Activated CD8-positive, alpha-beta T cell treated with anti-CD3 and anti-CD28 coated beads for 36 hours (primary cell): ENCODE results near the gene THOC6. TPM values are rescaled to one million over a fixed set of nuclear protein-coding genes. Genes with fewer than 3 reads are reported as not detected.

Experiments
- ATAC-seq: fragments of 200-7000 bp; cut with Tn5 transposase; one replicate; pipeline ENCODE4 v1.10.0; 2021; ENCODE audit warnings: mild to moderate bottlenecking, moderate library complexity
- CTCF ChIA-PET: fragments of 350-600 bp; sonication (Branson Sonifier 250); formaldehyde crosslinking; loops from one replicate; lab custom pipeline; 2021; ENCODE audit warnings: antibody characterized with exemption; lab: Charles Lee
- POLR2A ChIA-PET: fragments of 350-600 bp; sonication (Branson Sonifier 250); formaldehyde crosslinking; loops from one replicate; lab custom pipeline; 2021; ENCODE audit warnings: antibody characterized with exemption; lab: Charles Lee
- DNase-seq: peaks from one replicate; pipeline ENCODE4 v3.0.0-alpha.2; 2020
- H3K27ac Mint-ChIP-seq: one replicate; pipeline ENCODE4 v1.8.0; 2021; ENCODE audit warnings: mild to moderate bottlenecking, mixed read lengths
- H3K27me3 Mint-ChIP-seq: one replicate; pipeline ENCODE4 v1.8.0; 2021; ENCODE audit warnings: mixed read lengths
- H3K36me3 Mint-ChIP-seq: one replicate; pipeline ENCODE4 v1.8.0; 2021; ENCODE audit warnings: low read depth, mixed read lengths
- H3K4me1 Mint-ChIP-seq: one replicate; pipeline ENCODE4 v1.8.0; 2021; ENCODE audit warnings: low read depth, mixed read lengths
- H3K4me3 Mint-ChIP-seq: one replicate; pipeline ENCODE4 v1.8.0; 2021; ENCODE audit warnings: mild to moderate bottlenecking, moderate library complexity, mixed read lengths
- H3K9me3 Mint-ChIP-seq: one replicate; pipeline ENCODE4 v1.8.0; 2021; ENCODE audit warnings: mixed read lengths
- intact Hi-C: fragments of 100-400 bp; cut with micrococcal nuclease; formaldehyde crosslinking; loops from one replicate; pipeline ENCODE4 v1.10.0; 2022
- total RNA-seq, 2 experiments: library from RNA; stranded (reverse); gene quantifications; one replicate each; pipeline ENCODE4 v1.2.3, GENCODE V29; 2021
- TF ChIP-seq, protein P1 (sequence below): fragments of 200-600 bp; IDR thresholded peaks from one replicate; pipeline ENCODE4 v1.8.0; 2022; ENCODE audit warnings: antibody characterized with exemption, mild to moderate bottlenecking

Gene THOC6
- total RNA-seq, 2 experiments from 2014 or later = 55.4 to 56.6 TPM

GRCh38 chr16:3009568-3010390 is 14.1 kb upstream of the THOC6 start:
- Mint-ChIP-seq H3K9me3 (no peaks in the 10 kb centered on the region), H3K27me3 (peaks cover 13% of the 10 kb centered on the region), H3K4me1 (peaks cover 21% of the 10 kb centered on the region), H3K36me3 (no peaks in the 10 kb centered on the region), H3K4me3 (no peak overlapping the region), H3K27ac (no peak overlapping the region)
- ChIA-PET CTCF (interaction anchor here (0.8 to 2.1 kb wide), 5 partner anchors 9 to 83 kb away, joined by 3 to 12 read pairs (median 8); partner anchors contain the start of gene TNFRSF12A), POLR2A (no interaction called here)
- TF ChIP-seq, protein P1, sequence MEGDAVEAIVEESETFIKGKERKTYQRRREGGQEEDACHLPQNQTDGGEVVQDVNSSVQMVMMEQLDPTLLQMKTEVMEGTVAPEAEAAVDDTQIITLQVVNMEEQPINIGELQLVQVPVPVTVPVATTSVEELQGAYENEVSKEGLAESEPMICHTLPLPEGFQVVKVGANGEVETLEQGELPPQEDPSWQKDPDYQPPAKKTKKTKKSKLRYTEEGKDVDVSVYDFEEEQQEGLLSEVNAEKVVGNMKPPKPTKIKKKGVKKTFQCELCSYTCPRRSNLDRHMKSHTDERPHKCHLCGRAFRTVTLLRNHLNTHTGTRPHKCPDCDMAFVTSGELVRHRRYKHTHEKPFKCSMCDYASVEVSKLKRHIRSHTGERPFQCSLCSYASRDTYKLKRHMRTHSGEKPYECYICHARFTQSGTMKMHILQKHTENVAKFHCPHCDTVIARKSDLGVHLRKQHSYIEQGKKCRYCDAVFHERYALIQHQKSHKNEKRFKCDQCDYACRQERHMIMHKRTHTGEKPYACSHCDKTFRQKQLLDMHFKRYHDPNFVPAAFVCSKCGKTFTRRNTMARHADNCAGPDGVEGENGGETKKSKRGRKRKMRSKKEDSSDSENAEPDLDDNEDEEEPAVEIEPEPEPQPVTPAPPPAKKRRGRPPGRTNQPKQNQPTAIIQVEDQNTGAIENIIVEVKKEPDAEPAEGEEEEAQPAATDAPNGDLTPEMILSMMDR = no peak
- no peak for DNase-seq
- ATAC-seq = no peak
- intact Hi-C loops = no loop called here

DNA sequence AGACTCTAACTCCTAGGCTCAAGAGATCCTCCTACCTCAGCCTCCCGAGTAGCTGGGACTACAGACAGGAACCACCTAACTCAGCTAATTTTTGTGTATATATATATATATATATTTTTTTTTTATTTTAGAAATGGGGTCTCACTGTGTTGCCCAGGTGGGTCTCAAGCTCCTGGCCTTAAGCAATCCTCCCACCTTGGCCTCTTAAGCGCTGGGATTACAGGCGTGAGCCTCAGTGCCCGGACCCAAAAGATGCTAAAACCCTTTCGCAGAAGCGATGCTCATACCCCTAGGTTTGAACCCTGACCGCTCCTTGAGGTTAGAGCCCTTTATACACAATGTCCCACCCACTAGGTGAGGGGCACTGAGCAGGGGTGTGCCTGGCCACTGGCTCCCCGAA is 13.3 kb upstream of the THOC6 start:
- no peaks in the 10 kb centered on the region for H3K9me3 Mint-ChIP-seq
- H3K27me3 Mint-ChIP-seq = peaks cover 10% of the 10 kb centered on the region
- DNase-seq (no peak), ATAC-seq (no peak)
- H3K27ac Mint-ChIP-seq = no peak overlapping the region
- no peaks in the 10 kb centered on the region for H3K36me3 Mint-ChIP-seq
- TF ChIP-seq, protein P1 = no peak
- ChIA-PET CTCF (interaction anchor here (1.6 to 2.1 kb wide), 4 partner anchors 10 to 83 kb away, joined by 4 to 12 read pairs (median 9); partner anchors contain the start of gene TNFRSF12A), POLR2A (no interaction called here)
- no peak overlapping the region for H3K4me3 Mint-ChIP-seq
- peaks cover 21% of the 10 kb centered on the region for H3K4me1 Mint-ChIP-seq
- intact Hi-C loops = no loop called here

DNA sequence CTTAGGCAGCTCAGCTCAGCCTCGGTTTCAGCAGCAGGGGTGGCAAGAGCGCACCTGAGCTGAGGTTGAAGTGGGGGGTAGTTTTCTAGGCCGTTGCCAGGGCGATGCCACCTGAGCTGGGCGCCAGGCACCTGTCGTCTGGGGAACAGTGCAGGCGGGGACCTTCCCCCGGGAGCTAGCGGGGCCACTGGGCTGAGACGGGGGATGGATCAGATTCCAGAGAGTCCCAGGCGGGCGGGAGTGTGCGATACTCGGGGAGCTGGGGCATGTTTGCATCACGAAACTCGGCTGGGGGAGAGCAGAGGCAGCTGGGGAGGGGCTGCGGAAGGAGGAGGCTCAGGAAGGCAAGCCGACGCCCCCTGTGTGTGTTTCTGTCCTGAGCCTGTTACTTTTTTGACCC is 11.6 kb upstream of the THOC6 start:
- intact Hi-C loops = no loop called here
- Mint-ChIP-seq H3K27me3 (peaks cover 11% of the 10 kb centered on the region), H3K9me3 (no peaks in the 10 kb centered on the region), H3K4me1 (peaks cover 17% of the 10 kb centered on the region), H3K4me3 (no peak overlapping the region), H3K36me3 (no peaks in the 10 kb centered on the region), H3K27ac (no peak overlapping the region)
- ATAC-seq (no peak), DNase-seq (no peak)
- ChIA-PET CTCF (interaction anchor here (0.8 to 1.0 kb wide), 2 partner anchors 17 to 19 kb away, joined by 3 to 6 read pairs; no protein-coding TSS in a partner anchor), POLR2A (interaction anchor here (0.9 kb wide), 1 partner anchor 18 kb away, joined by 3 read pairs; no protein-coding TSS in a partner anchor)
- TF ChIP-seq, protein P1 = no peak

DNA sequence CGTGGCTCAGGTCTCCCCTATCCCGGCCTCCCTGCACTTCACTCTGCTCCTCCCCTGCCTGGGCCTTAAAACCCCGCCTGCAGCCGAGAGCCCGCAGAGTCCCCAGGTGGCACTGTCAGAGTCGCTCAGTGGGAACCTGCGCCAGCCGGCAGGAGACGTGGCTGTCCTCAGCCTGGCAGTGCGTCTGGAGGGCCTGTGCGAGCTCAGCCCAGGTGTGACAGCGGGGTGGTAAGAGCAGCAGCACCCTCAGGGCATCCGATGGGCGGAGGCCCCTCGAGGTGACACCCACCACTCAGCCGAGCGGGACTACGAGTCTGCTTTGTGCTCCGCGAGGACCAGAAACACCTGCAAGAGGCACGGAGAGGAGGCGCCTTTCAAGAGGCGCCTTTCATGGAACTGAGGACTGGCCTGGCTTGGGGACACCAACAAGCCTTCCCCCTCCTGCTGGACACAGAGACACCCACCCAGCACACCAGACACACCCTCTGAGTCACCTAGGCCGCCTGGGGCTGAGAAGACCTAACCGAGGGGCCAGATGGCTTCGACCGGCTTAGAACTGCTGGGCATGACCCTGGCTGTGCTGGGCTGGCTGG is 10.9 kb upstream of the THOC6 start, which contains the start of gene CLDN9:
Gene CLDN9, plus strand, starts transcription at position 96 of the 593 bp plus-strand sequence. Its CDS starts 440 bp downstream, at position 536.
- POLR2A ChIA-PET = no interaction called here
- H3K27me3 Mint-ChIP-seq = peaks cover 11% of the 10 kb centered on the region
- H3K4me3 Mint-ChIP-seq = no peak within 1 kb of the TSS
- H3K27ac Mint-ChIP-seq = no peak within 1 kb of the TSS
- intact Hi-C loops = no loop called here
- DNase-seq = no peak
- peaks cover 10% of the 10 kb centered on the region for H3K4me1 Mint-ChIP-seq
- CTCF ChIA-PET = interaction anchor here (0.8 to 1.0 kb wide), 2 partner anchors 16 to 18 kb away, joined by 3 to 6 read pairs; no protein-coding TSS in a partner anchor
- ATAC-seq = peak; percentile 50
- no peaks in the 10 kb centered on the region for H3K9me3 Mint-ChIP-seq
- no peaks in the 10 kb centered on the region for H3K36me3 Mint-ChIP-seq
- TF ChIP-seq, protein P1 = no peak
